GM13976 (cell line): ENCODE data around the gene SLITRK2.

Experiments
- DNase-seq: peaks from one replicate; pipeline ENCODE4 v3.0.0; 2012; ENCODE audit warnings: low spot score
- CTCF ChIP-seq: IDR thresholded peaks from 2 replicates; pipeline ENCODE4 v1.5.1; 2012; ENCODE audit warnings: borderline replicate concordance, mild to moderate bottlenecking; ENCODE audit not compliant: insufficient read depth; ENCODE audit errors: extremely low read depth, missing control alignments, control extremely low read depth
- in situ Hi-C: fragments of 300-500 bp; cut with MboI; formaldehyde crosslinking; loops from one replicate; pipeline ENCODE4 v1.12.0; 2022; ENCODE audit warnings: low sequenced_read_pairs, mixed read lengths, inconsistent platforms; ENCODE audit not compliant: unreplicated experiment

SLITRK2 gene

GRCh38 chrX:145818186-145819113 lies 821 bp downstream of the SLITRK2 start:
- no peak for TF ChIP-seq CTCF
- in situ Hi-C loops = no loop called here
- DNase-seq = no peak

- no peak for DNase-seq
Measured at GRCh38 chrX:145820825-145821224, 3.2 kb downstream of the SLITRK2 start.

DNA sequence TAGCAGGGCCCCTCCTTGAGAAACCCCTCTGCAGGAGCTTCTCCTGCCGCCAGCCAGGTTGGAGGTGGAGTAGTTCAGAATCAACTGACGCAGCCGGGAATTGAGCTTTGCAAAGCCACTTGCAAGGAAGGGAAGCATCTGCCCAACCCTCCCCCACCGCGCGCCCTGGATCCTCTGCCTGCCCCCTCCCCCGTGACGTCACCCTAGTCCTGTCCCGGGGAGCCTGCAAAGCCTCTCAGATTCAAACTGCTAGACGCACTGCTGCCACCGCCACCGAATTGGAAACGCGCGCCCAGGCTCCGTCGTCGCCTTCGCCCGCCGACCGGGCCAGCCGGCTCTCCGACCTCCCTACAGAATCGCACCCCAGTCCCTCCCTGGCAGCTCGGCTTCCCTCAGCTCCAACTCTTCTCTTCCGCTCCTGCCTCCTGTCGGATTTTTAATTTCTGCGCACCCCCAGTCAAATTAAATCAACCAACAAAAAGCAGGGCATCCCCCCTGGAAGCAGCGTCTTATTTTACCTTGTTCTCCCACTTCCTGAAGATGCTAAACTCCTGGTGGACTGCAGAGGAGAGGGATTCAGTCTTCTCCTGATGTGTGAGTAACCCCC lies 3.8 kb downstream of the SLITRK2 start:
- DNase-seq = no peak
- TF ChIP-seq CTCF = no peak
- in situ Hi-C loops = no loop called here

More at GRCh38 chrX:145820825-145821224, 3.2 kb downstream of the SLITRK2 start:
- in situ Hi-C loops = no loop called here
- TF ChIP-seq CTCF = no peak

DNA sequence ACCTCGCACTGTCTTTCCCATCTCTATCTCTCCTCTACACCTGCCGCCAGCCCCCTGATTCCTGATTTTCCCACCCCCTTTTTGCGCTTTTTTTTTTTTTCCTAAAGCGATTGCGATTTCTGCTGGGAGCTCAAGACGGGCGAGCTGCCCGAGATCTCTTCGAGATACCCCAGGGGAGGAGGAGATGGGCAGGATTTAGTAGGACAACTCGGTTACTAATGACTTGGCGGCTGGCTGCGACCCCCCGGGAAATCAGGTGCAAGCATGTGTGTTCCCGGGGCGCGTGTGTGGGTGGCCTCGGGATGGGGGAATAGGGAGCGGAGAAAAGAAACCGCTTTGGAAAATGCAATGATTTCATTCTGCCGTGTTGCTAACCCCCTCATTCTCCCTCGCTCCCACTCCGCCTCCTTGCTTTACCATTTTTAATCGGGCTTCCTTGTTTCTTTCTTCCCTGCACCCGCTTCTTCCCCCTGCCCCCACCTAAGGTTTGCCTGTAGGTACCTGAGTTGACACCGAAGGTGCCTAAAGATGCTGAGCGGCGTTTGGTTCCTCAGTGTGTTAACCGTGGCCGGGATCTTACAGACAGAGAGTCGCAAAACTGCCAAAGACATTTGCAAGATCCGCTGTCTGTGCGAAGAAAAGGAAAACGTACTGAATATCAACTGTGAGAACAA lies 4.4 kb downstream of the SLITRK2 start:
- in situ Hi-C loops = no loop called here
- no peak for DNase-seq
- no peak for TF ChIP-seq CTCF

- in situ Hi-C loops = no loop called here
Measured at GRCh38 chrX:145823132-145823531, 5.5 kb downstream of the SLITRK2 start.

More at GRCh38 chrX:145823132-145823531, 5.5 kb downstream of the SLITRK2 start:
- TF ChIP-seq CTCF = no peak
- DNase-seq = no peak
